Activated T-cell treated with anti-CD3 and anti-CD28 coated beads, Interleukin-2, amount 50 U/mL, for 4 hours (primary cell): ENCODE results near the gene RIC8A. TPM values are rescaled to one million over a fixed set of nuclear protein-coding genes. Genes with fewer than 3 reads are reported as not detected.
"Not testable (repeated sequence)": the region's sequence is repeated elsewhere in the genome, so short reads cannot be mapped to it uniquely, and the experiment has no call there.

Experiments
- ATAC-seq, 2 donors: fragments of 200-7000 bp; cut with Tn5 transposase; one replicate each; pipeline ENCODE4 v1.10.0; 2021
- DNase-seq: peaks from one replicate; pipeline ENCODE4 v3.0.0-alpha.2; 2020
- H3K27me3 Mint-ChIP-seq: one replicate; pipeline ENCODE4 v1.8.0; 2021; ENCODE audit warnings: low read depth, mixed read lengths
- H3K36me3 Mint-ChIP-seq: one replicate; pipeline ENCODE4 v1.8.0; 2022; ENCODE audit warnings: mixed read lengths; ENCODE audit not compliant: insufficient read depth
- H3K4me1 Mint-ChIP-seq: one replicate; pipeline ENCODE4 v1.8.0; 2021; ENCODE audit warnings: low read depth, mixed read lengths
- H3K4me3 Mint-ChIP-seq: one replicate; pipeline ENCODE4 v1.8.0; 2021; ENCODE audit warnings: mild to moderate bottlenecking, moderate library complexity, mixed read lengths
- H3K9me3 Mint-ChIP-seq: one replicate; pipeline ENCODE4 v1.8.0; 2021; ENCODE audit warnings: mixed read lengths
- total RNA-seq, 3 donors: library from RNA; stranded (reverse); gene quantifications; one replicate each; pipeline ENCODE4 v1.2.1, GENCODE V29; 2021

The RIC8A gene
- total RNA-seq, result 100 to 1,000 TPM; 145 to 152 (median 151) TPM

GRCh38 chr11:207208-207862, at the start of gene RIC8A, which contains the start of gene BET1L:
Gene RIC8A (plus strand): TSS chr11:207708. CDS start chr11:208855, 1,147 bp downstream.
Gene BET1L (minus strand): TSS chr11:207399. CDS start chr11:207321, 78 bp downstream.
- Mint-ChIP-seq H3K36me3 (peaks cover 23% of the 10 kb centered on the region), H3K9me3 (no peaks in the 10 kb centered on the region), H3K4me3 (peak within 1 kb of the TSS; percentile 91), H3K4me1 (peaks cover 48% of the 10 kb centered on the region), H3K27me3 (no peaks in the 10 kb centered on the region)
- ATAC-seq (peak; percentile 81 to 83), DNase-seq (peak; percentile 95)

- not testable (repeated sequence) for H3K4me1 Mint-ChIP-seq, H3K9me3 Mint-ChIP-seq, ATAC-seq, DNase-seq, H3K27me3 Mint-ChIP-seq, H3K4me3 Mint-ChIP-seq, H3K36me3 Mint-ChIP-seq
Observed at GRCh38 chr11:180242-180641, 27.3 kb upstream of the RIC8A start.

- H3K36me3 Mint-ChIP-seq, DNase-seq, H3K9me3 Mint-ChIP-seq, H3K4me1 Mint-ChIP-seq, H3K4me3 Mint-ChIP-seq, H3K27me3 Mint-ChIP-seq: not testable (repeated sequence)
- ATAC-seq, result peak in 1 of 2 donors; percentile 4
Observed at GRCh38 chr11:189200-189783, 18.2 kb upstream of the RIC8A start.

GRCh38 chr11:189843-190311, 17.6 kb upstream of the RIC8A start:
- H3K27me3 Mint-ChIP-seq, H3K4me3 Mint-ChIP-seq, H3K36me3 Mint-ChIP-seq, H3K9me3 Mint-ChIP-seq, DNase-seq, H3K4me1 Mint-ChIP-seq: not testable (repeated sequence)
- peak; percentile 63 to 80 for ATAC-seq

- not testable (repeated sequence) for H3K36me3 Mint-ChIP-seq, H3K4me3 Mint-ChIP-seq, H3K9me3 Mint-ChIP-seq, ATAC-seq, DNase-seq, H3K27me3 Mint-ChIP-seq, H3K4me1 Mint-ChIP-seq
Observed at GRCh38 chr11:190546-190945, 17.0 kb upstream of the RIC8A start.

GRCh38 chr11:191490-192478, 15.7 kb upstream of the RIC8A start:
- peak; percentile 63 to 85 for ATAC-seq
- H3K4me3 Mint-ChIP-seq, H3K4me1 Mint-ChIP-seq, H3K27me3 Mint-ChIP-seq, H3K9me3 Mint-ChIP-seq, H3K36me3 Mint-ChIP-seq: not testable (repeated sequence)
- peak; percentile 68 for DNase-seq

GRCh38 chr11:192674-193128, 14.8 kb upstream of the RIC8A start, which contains the start of gene SCGB1C1:
Gene SCGB1C1 (plus strand): TSS chr11:193078. CDS start chr11:193100, 22 bp downstream.
- not testable (repeated sequence) for DNase-seq, H3K4me3 Mint-ChIP-seq, H3K9me3 Mint-ChIP-seq, H3K4me1 Mint-ChIP-seq, H3K36me3 Mint-ChIP-seq, ATAC-seq, H3K27me3 Mint-ChIP-seq

GRCh38 chr11:193481-193880, 14.0 kb upstream of the RIC8A start:
- H3K9me3 Mint-ChIP-seq, H3K36me3 Mint-ChIP-seq, H3K4me1 Mint-ChIP-seq, ATAC-seq, H3K27me3 Mint-ChIP-seq, DNase-seq, H3K4me3 Mint-ChIP-seq: not testable (repeated sequence)

- H3K4me1 Mint-ChIP-seq, result peaks cover 12% of the 10 kb centered on the region
- H3K36me3 Mint-ChIP-seq, result no peaks in the 10 kb centered on the region
- H3K27me3 Mint-ChIP-seq, result no peaks in the 10 kb centered on the region
- H3K4me3 Mint-ChIP-seq, result no peak overlapping the region
- ATAC-seq (no peak), DNase-seq (no peak)
- no peaks in the 10 kb centered on the region for H3K9me3 Mint-ChIP-seq
Observed at GRCh38 chr11:196786-197731, 10.4 kb upstream of the RIC8A start.

- Mint-ChIP-seq H3K27me3 (no peaks in the 10 kb centered on the region), H3K9me3 (no peaks in the 10 kb centered on the region), H3K36me3 (no peaks in the 10 kb centered on the region), H3K4me3 (no peak overlapping the region), H3K4me1 (peaks cover 17% of the 10 kb centered on the region)
- DNase-seq (no peak), ATAC-seq (no peak)
Observed at GRCh38 chr11:197741-198235, 9.7 kb upstream of the RIC8A start.

GRCh38 chr11:198236-198806, 9.2 kb upstream of the RIC8A start:
- DNase-seq (no peak), ATAC-seq (no peak)
- Mint-ChIP-seq H3K36me3 (peaks cover 1% of the 10 kb centered on the region), H3K4me1 (peaks cover 22% of the 10 kb centered on the region), H3K9me3 (no peaks in the 10 kb centered on the region), H3K4me3 (no peak overlapping the region), H3K27me3 (no peaks in the 10 kb centered on the region)

- peaks cover 4% of the 10 kb centered on the region for H3K36me3 Mint-ChIP-seq
- ATAC-seq, result no peak
- H3K9me3 Mint-ChIP-seq, result no peaks in the 10 kb centered on the region
- no peak for DNase-seq
- no peaks in the 10 kb centered on the region for H3K27me3 Mint-ChIP-seq
- H3K4me3 Mint-ChIP-seq, result no peak overlapping the region
- H3K4me1 Mint-ChIP-seq, result peaks cover 29% of the 10 kb centered on the region
Observed at GRCh38 chr11:199004-199581, 8.4 kb upstream of the RIC8A start.

GRCh38 chr11:199782-200181, 7.7 kb upstream of the RIC8A start:
- Mint-ChIP-seq H3K4me1 (peaks cover 35% of the 10 kb centered on the region), H3K9me3 (no peaks in the 10 kb centered on the region), H3K36me3 (peaks cover 4% of the 10 kb centered on the region), H3K4me3 (no peak overlapping the region), H3K27me3 (no peaks in the 10 kb centered on the region)
- DNase-seq (no peak), ATAC-seq (no peak)
